Activated T-cell treated with anti-CD3 and anti-CD28 coated beads, Interleukin-2, amount 50 U/mL, for 1 hour (primary cell): ENCODE results near the gene ZMYND19.
"Not testable (repeated sequence)": the region's sequence is repeated elsewhere in the genome, so short reads cannot be mapped to it uniquely, and the experiment has no call there.

Experiments
- DNase-seq: peaks from one replicate; pipeline ENCODE4 v3.0.0-alpha.2; 2020

ZMYND19 gene

GRCh38 chr9:137553654-137554053, 36.7 kb downstream of the ZMYND19 start:
- not testable (repeated sequence) for DNase-seq

- no peak for DNase-seq
Observed at GRCh38 chr9:137552022-137552768, 38.1 kb downstream of the ZMYND19 start.

- DNase-seq = peak; percentile 86
Observed at GRCh38 chr9:137551264-137552021, 38.9 kb downstream of the ZMYND19 start, which contains the start of gene MRPL41. TSS of gene MRPL41 (plus strand) at chr9:137551879. CDS start at chr9:137552082, 203 bp downstream.

GRCh38 chr9:137550958-137551263, 39.4 kb downstream of the ZMYND19 start:
- DNase-seq = not testable (repeated sequence)

GRCh38 chr9:137550231-137550621, 40.1 kb downstream of the ZMYND19 start, which contains the start of gene PNPLA7:
TSS of gene PNPLA7 (minus strand) at chr9:137550402. CDS start at chr9:137550197, 205 bp downstream.
- peak; percentile 55 for DNase-seq

DNA sequence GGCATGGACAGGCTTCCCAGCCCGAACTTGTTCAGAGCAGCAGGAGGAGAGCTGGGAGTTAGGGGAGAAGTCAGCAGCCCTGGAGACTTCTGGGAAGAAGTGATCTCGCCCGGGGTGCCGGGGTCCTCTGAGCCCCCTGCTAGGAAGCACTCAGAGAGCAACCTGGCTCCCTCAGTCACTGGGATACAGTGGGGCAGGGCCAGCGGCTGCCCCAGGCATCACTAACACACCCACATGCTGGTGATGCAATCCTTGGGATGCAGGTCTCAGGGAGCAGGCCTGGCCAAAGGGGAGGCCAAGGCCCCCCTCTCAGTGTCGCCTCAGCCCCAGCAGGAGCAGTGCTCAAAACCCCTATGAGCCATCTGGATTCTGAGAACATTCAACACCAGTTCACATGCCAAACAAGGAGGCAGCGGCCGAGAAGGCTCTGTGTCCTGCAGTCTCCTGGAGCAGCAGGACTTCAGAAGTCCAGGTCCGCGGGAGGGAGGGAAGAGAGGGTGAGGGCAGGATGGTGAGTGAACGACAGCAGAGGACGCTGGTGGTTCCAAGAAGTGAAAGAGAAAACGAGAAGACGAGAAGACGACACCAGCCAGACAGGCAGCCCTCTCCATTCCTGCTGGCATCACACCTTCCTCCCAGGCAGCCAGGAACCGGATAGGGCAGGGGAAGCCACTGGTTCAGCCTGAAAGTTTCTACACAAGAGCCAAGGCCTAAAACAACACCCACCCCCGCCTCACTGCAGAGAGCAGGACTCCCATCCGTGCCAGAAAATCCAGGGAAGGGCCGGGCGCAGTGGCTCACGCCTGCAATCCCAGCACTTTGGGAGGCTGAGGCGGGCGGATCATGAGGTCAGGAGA, 42.4 kb downstream of the ZMYND19 start:
- no peak for DNase-seq

DNA sequence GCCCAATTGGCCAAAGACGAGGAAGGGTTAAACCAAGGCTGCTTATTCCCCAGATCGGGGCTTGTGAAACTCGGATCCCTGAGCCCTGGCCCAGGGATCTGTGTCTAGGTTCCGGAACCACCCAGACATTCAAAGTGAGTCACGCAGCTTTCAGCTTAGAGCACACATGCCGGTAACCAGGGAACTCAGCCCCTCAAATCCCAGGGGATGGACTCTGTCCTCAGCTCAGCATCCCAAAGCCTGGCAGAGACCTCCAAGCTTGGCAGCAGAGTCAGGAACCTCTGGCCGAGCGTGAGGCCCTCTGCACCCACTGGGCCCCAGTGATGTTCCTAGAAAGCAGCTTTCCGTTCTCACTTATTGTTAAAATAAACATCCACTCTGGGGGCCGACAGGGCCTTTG, 45.2 kb downstream of the ZMYND19 start:
- DNase-seq = no peak

DNA sequence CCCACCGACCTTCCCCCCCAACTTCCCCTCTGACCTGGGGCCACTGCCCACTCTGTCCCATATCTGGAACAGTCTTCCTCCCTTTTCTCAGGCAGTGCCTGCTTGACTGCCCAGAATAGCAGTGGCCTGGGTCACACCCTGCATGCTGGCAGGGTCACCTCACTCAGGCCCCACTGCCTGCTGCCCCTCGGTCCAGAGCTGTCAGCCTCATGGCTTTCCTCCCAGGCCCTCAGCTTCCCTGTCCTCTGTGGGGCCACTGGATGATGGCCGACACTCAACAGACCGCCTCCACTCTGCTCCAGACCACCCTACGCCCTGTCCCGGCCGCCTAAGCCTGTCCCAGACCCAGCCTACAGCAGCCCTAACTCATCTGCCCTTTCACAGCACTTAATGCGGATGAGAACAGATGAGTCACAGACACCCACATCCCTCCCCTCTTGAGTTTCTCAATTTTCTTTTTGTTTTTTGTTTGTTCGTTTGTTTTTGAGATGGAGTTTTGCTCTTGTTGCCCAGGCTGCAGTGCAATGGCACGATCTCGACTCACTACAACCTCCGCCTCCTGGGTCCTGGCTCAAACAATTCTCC, 46.0 kb downstream of the ZMYND19 start:
- no peak for DNase-seq

- DNase-seq = no peak
Observed at GRCh38 chr9:137543237-137543963, 46.9 kb downstream of the ZMYND19 start.

DNA sequence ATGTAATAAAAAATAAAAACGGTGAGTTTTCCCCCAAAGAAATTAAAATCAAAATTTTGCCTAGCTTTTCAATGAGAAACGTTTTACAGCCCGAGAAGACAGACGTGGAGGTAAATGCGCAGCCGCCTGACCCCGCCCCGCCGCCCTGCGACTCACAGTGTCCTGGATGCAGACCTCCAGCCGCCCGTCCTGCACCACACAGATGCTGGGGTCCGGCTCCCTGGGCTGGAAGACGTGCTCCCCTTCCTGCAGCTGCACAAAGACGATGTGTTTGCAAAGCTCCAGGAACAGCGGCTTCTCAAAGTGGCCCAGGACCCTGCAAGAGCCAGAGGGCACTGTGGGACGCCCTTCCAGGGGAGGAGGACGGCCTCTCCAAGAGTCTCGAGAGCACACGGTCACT, 47.8 kb downstream of the ZMYND19 start:
- DNase-seq = no peak

DNA sequence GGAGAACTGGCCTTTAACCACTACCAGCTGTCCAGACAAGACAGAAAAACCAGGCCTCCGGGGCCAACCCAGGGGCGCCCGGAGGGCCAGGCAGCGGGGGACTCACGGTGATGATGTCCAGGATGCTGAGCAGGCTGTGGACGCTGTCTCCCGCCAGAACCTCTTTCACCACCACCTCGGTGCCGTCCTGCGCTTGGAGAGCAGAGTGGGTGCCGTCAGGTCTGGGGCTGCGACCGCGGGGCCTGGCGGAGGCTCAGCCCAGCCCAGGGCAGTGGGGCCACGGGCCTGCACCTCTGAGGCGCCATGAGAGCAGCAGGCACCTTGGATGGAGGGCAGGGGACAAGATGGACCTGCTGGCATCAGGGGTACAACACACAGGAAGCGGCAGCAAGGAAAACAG, 49.8 kb downstream of the ZMYND19 start:
- no peak for DNase-seq

GRCh38 chr9:137538058-137538457, 52.3 kb downstream of the ZMYND19 start:
- no peak for DNase-seq

DNA sequence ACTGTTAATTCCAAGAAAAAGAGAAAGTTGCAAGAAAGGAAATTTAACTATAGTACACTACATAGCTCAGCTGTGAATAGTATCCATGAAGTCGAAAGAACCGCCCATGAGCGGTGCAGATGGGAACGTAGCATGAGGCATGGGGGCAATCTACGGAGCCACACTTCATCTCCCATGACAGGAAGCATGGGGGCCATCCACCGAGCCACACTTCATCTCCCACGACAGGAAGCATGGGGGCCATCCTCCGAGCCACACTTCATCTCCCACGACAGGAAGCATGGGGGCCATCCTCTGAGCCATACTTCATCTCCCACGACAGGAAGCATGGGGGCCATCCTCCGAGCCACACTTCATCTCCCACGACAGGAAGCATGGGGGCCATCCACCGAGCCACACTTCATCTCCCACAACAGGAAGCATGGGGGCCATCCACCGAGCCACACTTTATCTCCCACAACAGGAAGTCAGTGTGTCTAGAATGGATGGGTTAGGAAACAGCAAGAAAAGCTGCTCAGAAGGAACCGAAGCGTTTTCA, 53.6 kb downstream of the ZMYND19 start:
- DNase-seq = not testable (repeated sequence)

- no peak for DNase-seq
Observed at GRCh38 chr9:137535120-137535428, 55.2 kb downstream of the ZMYND19 start.

DNA sequence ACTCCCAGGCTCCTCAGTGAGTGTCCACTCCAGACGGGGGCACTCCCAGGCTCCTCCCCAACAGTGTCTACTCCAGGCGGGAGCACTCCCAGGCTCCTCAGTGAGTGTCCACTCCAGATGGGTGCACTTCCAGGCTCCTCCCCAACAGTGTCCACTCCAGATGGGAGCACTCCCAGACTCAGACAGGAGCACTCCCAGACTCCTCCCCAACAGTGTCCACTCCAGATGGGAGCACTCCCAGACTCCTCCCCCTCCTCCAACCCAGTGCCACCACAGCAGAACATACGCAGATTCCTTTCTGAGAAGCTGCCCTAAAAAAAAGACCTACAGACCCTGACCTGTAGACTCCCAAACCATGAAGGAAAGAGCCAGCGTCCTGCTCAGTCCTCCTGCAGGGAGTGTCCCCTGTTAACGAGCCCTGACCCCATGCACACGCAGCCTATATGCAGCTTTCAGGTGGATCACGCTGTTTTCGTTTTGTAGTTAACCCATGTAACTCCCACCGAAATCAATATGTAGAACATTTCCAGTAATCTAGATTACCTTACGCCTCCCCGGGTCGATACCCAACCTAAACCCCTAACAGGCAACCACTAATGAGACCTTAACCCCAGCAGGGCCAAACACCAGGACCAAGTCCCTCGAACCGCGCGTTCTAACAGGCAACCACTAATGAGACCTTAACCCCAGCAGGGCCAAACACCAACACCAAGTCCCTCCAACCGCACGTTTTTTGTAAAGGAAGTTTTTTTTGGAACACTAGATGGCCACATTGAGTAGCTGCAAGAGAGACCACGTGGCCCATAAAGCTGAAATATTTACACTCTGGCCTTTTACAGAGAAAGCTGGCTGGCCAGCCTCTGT, 55.8 kb downstream of the ZMYND19 start:
- DNase-seq = no peak

GRCh38 chr9:137532891-137533468, 57.3 kb downstream of the ZMYND19 start:
- not testable (repeated sequence) for DNase-seq
